HG03354 (cell line): ENCODE measurements around the gene LAMA3.

Experiments used
- ATAC-seq: cut with Tn5 transposase; IDR thresholded peaks from one replicate; pipeline ENCODE4 v1.9.1; 2021; ENCODE audit warnings: mild to moderate bottlenecking; ENCODE audit not compliant: unreplicated experiment, poor library complexity, severe bottlenecking

LAMA3 gene

DNA sequence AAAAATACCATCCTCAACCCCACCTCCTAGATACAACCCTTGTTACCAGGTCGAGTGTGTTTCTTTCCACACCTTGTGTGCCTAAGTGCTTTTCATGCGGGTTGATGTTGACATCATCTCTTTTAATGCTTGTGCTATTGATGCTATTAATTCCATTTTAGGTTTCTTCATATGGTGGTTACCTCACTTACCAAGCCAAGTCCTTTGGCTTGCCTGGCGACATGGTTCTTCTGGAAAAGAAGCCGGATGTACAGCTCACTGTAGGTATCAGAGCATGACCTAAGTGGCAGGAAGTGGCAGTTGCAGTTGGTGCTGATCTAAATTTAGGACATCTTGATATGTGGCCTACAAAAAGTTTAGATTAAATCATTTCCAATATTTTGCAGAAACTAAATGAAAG, 175.4 kb downstream of the LAMA3 start:
- peak; percentile 39 for ATAC-seq

GRCh38 chr18:23867006-23867405, 177.8 kb downstream of the LAMA3 start:
- ATAC-seq = no peak

GRCh38 chr18:23868136-23868785, 179.0 kb downstream of the LAMA3 start:
- ATAC-seq = no peak

GRCh38 chr18:23870676-23871380, 181.6 kb downstream of the LAMA3 start:
- no peak for ATAC-seq

DNA sequence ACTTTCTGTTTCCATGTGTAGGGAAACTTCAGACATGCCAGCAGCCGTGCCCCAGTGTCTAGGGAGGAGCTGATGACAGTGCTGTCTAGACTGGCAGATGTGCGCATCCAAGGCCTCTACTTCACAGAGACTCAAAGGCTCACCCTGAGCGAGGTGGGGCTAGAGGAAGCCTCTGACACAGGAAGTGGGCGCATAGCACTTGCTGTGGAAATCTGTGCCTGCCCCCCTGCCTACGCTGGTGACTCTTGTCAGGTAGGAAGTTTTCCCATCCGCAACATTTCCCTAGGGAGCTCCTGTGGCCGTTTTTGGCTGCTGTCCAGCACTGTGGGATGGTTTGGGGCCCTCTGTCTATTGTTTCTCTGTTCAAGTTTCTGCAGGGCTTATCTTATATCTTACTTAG, 182.2 kb downstream of the LAMA3 start:
- ATAC-seq = peak; percentile 82

DNA sequence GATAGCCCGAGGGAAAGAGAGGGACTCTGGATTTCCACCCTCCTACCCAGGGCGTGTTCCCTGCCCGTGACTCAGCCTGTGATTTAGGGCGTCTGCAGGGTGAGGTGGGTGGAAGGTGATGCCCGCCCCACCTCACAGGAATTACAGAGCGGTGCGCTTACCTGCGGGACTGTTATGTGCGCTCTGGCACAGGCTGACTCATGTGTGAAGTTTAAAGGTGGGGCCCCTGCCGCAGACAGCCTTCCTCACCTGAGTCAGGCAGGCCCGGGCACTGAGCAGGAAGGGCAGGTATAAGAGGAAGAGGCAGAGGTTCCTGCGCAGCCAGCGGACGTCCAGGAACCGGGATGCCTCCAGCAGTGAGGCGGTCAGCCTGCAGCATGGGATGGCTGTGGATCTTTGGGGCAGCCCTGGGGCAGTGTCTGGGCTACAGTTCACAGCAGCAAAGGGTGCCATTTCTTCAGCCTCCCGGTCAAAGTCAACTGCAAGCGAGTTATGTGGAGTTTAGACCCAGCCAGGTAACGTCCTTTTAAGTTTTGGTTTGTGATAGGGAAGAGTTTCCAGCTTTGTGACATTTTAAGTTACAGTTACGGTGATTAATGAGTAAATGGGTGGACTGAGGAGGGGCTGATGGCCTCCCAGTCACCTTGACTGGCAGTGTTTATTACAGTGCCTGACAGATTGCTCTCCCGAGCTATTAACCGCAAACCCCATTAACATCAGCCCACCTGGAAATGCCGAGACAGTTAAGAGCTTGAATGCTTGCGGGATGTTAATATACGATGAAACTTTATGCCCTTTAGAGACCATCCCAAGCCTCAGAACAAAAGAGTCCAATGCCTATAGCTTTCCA, 183.7 kb downstream of the LAMA3 start:
- no peak for ATAC-seq

GRCh38 chr18:23875966-23876895, 187.0 kb downstream of the LAMA3 start:
- no peak for ATAC-seq

DNA sequence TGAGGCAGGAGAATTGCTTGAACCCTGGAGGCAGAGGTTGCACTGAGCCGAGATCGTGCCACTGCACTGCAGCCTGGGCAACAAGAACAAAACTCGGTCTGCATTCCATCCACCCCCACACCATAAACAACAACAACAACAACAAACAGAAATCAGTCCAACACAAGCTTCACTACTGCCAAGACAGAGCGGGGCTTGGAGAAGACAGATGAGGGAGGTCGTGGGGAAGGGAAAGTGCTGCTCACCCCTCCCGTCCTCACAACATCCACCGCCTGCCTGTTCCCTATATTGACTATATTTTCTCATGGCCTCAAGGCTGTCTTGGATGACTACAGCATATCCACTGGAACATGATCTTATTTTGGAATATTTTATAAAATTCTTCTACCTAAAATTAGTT, 187.7 kb downstream of the LAMA3 start:
- ATAC-seq = no peak

DNA sequence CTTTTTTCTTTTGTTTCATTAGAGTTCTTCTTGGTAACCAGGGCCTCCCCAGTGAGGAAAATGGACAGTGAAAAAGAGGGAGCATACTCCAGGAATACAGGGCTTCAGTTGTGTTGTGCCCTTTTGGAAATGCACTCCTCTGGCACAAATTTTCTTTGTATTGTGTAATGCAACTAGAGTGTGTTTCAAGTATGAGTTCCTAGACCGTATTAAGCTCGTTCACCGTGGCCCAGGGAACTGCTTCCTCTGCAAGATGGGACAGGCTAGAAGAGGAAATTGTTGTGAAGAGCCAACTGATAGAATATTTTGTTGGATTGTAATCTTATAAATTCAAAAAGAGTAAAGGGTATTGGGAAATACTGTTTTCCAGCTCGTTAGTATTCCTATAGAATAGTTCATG, 188.1 kb downstream of the LAMA3 start:
- ATAC-seq = no peak

GRCh38 chr18:23878336-23878900, 189.2 kb downstream of the LAMA3 start:
- ATAC-seq = no peak

DNA sequence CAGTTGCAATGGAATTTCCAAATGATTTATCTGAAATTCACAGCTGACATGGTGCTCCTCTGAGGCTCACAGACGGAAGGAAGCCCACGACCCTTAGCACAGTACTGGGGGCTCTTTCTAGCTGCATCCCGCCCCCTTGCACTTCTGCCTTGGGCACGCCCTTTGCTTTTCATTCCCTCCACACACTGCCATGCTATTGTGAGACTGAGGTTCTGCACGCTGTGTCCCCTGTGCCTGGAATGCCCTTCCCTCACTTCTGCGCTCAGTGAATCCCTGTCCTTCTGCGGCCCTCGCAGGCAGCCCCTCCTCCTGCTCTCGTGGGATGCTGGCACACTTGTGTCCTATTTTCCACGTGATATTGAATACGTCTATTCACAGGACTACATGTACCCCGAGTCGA, 189.9 kb downstream of the LAMA3 start:
- ATAC-seq = no peak

GRCh38 chr18:23879544-23879943, 190.3 kb downstream of the LAMA3 start:
- no peak for ATAC-seq

DNA sequence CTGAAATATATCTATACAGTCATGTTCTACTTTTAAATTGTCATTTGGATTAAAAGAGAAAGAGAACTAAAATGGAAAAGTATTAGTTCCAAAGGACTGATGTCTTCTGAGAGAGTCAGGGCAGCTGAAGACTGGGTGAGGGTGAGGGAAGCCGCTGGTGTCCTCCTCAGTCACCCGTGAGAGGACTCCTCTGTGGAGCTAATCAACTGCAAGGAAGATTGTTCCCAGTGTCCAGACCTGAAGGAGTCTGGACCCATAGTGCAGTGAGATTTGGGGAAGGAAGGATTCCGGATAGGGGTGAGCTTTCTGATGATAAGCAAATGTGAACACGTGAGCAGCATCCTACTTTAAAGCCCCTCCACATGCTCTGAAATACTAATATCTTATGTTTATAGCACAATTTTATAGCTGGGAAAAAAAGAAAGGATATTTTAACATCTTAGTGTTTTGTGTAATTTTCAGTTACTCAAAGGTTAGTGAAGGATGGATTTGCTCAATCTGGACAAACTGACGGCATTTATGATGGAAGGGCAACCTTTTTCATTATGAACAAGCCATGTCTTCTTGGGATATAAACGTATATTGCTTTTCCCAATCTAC, 190.8 kb downstream of the LAMA3 start:
- ATAC-seq = no peak

DNA sequence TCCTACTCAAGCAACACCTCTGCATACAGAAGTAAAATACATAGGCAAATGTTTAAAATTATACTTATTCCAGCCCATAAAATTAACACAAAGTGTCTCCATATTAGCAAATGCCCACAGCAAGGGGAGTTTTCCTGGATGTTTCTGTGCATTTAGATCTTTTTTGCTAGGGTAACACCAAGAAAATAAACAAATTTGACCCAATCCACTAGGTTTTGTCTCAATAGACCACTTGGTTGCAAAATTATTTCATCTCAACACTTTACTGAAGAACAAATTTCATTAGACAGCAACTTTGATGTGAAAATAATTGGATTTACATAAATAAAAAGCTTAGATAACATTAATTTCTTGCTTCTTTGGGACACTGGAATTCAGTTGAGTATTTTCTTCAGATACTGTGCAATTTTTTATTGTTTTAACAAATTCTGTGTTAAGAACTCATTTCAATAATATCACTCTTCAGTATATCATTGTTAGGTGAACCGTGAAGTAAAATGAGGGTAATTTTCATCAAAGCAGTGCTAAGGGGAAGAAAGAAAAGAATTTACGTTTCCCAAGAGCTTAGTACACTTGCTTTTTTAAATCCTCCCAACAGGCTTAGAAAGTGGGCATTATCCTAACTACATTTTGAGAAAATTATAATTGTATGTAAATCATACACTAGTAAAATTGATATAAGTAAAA, 191.8 kb downstream of the LAMA3 start:
- no peak for ATAC-seq

DNA sequence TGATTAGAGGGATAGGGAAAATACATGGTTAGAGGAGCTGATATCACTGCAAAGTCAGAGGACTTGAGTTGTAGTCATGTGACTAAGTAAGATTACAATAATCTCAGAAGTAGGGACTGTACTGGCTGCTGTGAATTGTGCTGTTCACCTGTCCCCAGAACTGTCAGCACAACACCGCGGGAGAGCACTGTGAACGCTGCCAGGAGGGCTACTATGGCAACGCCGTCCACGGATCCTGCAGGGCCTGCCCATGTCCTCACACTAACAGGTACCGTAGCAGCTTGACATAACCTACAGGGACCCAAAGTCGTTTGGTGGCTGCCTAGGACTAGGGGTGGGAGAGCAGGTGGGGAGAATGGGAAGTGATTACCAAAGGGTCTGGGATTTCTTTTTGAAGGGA, 192.5 kb downstream of the LAMA3 start:
- ATAC-seq = no peak

- no peak for ATAC-seq
Measured at GRCh38 chr18:23882616-23883276, 193.5 kb downstream of the LAMA3 start.

GRCh38 chr18:23883277-23883790, 194.1 kb downstream of the LAMA3 start:
- no peak for ATAC-seq
